SK-N-MC (cell line): ENCODE measurements around the gene TNIK.

Source experiments
- EZH2 ChIP-seq: fragments of 200-600 bp; sonication (generic); IDR thresholded peaks from one replicate; pipeline ENCODE4 v1.6.1; 2017; ENCODE audit warnings: antibody characterized with exemption
- FOXP2 ChIP-seq: optimal IDR thresholded peaks from 2 replicates; pipeline ENCODE3; 2011; ENCODE audit warnings: mild to moderate bottlenecking, moderate library complexity; ENCODE audit not compliant: insufficient read depth; ENCODE audit errors: extremely low read length, control extremely low read depth
- POLR2AphosphoS5 ChIP-seq: IDR thresholded peaks from 2 replicates; pipeline ENCODE4 v1.6.1; 2012; ENCODE audit warnings: mild to moderate bottlenecking, low read depth, low read length, borderline replicate concordance

GRCh38 chr3:171393032-171393744, 67.0 kb downstream of the TNIK start:
- TF ChIP-seq POLR2AphosphoS5 (no peak), EZH2 (no peak), FOXP2 (no peak)
